ENCODE data around the gene RFNG.

The RFNG gene

DNA sequence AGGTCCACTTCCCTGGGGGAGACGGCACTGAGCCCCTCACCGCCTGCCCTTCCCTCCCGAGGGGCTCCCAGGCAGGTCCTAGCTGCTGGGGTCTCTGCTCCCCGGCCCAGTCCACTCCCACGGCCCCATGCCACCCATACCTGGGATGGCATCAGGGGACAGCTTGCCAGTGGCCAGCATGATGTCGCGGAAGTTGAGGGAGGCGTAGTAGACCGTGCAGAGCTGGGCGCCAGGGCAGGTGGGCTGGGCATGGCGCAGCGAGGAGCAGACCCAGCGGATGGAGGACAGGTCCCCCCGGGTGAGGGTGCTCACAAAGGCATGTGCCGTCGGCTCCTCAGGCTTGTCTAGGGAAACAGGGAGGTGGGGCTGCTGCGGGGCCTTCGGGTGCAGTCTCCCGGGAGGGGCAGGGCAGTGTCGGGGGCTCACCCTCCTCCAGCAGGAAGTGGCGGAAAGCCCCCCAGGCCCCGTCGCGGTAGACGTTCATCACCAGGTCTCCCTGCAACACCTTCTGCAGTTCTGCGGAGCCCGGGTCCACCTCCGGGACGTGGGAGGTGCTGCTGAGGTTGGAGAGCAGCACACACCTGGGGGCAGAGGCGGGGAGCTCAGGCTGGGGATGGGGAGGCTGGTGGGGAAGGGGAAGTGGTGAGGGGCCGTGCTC lies 32.9 kb upstream of the RFNG start:
- H3K36me3 ChIP-seq (ENCODE audit: control insufficient read depth, low read length), result peaks cover 97% of the 10 kb centered on the region

DNA sequence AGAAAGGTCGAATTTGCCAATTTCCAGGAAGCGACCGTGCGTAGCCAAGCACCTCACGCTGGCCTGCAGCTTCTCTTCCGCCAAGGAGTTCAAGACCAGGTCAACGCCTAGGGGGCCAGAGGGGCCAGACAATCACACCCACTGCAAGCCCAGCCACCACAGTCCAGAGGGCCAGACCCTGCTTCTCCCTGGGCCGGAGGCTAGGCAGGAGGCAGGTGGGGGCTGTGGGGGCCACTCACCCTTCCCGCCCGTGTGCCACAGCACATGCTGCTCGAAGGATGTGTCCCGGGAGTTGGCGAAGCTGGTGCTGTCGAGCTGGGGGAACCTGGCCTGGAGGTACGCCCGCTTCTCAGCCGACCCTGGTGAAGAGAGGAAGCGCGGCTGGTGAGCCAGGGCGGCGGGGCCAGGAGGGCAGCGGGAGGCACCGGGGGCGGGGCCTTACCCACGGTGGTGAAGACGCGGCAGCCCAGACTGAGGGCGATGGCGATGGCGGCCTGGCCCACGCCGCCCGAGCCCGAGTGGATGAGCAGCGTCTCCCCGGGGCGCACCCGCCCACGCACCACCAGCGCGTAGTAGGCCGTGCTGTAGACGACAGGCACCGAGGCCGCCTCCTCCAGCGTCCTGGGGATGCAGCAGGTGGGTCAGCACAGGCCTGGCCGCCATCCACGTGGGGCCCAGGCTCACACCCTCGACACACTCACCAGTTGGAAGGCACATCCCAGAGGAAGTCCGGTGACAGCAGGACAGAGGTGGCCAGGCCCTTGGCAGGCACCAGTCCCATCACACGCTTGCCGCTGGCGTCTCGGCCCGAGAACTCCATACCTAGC lies 32.1 kb upstream of the RFNG start:
- Histone ChIP-seq H3K79me2 (ENCODE audit: control insufficient read depth, low read length) (no peaks in the 10 kb centered on the region; the same call in 1 of the 2 replicates), H3K9me2 (replicated peaks; ENCODE audit: control insufficient read depth, low read length) (no peaks in the 10 kb centered on the region), H3K36me3 (ENCODE audit: control insufficient read depth, low read length) (peaks cover 95% of the 10 kb centered on the region), H3F3A (ENCODE audit: control insufficient read depth, insufficient read depth) (no peaks in the 10 kb centered on the region), H3K27me3 (ENCODE audit: control insufficient read depth, low read length) (no peaks in the 10 kb centered on the region), H3K27ac (ENCODE audit: low read depth, low read length) (no peak overlapping the region), H4K20me1 (ENCODE audit: control insufficient read depth, insufficient read depth, low read depth, low read length) (no peaks in the 10 kb centered on the region; the same call in 1 of the 2 replicates), H3K4me3 (ENCODE audit: low read length) (no peak overlapping the region), H3K9me3 (ENCODE audit: control insufficient read depth, insufficient read depth, low read length) (no peaks in the 10 kb centered on the region), H3K4me1 (ENCODE audit: control insufficient read depth, low read length) (no peaks in the 10 kb centered on the region), H3K4me2 (ENCODE audit: low read length) (no peak overlapping the region)
- TF ChIP-seq, protein P1, sequence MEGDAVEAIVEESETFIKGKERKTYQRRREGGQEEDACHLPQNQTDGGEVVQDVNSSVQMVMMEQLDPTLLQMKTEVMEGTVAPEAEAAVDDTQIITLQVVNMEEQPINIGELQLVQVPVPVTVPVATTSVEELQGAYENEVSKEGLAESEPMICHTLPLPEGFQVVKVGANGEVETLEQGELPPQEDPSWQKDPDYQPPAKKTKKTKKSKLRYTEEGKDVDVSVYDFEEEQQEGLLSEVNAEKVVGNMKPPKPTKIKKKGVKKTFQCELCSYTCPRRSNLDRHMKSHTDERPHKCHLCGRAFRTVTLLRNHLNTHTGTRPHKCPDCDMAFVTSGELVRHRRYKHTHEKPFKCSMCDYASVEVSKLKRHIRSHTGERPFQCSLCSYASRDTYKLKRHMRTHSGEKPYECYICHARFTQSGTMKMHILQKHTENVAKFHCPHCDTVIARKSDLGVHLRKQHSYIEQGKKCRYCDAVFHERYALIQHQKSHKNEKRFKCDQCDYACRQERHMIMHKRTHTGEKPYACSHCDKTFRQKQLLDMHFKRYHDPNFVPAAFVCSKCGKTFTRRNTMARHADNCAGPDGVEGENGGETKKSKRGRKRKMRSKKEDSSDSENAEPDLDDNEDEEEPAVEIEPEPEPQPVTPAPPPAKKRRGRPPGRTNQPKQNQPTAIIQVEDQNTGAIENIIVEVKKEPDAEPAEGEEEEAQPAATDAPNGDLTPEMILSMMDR (IDR thresholded peaks at IDR 0.05; ENCODE audit: low read depth, low read length, poor library complexity, severe bottlenecking), result no peak
- TF ChIP-seq EZH2phosphoT487 (IDR thresholded peaks at IDR 0.05; ENCODE audit: borderline replicate concordance, low read length), result no peak

More for the DNA sequence above, 32.9 kb upstream of the RFNG start:
- no peak overlapping the region for H3K4me2 ChIP-seq (ENCODE audit: low read length)
- H3K27ac ChIP-seq (ENCODE audit: low read depth, low read length), result no peak overlapping the region
- no peaks in the 10 kb centered on the region for H3F3A ChIP-seq (ENCODE audit: control insufficient read depth, insufficient read depth)
- H4K20me1 ChIP-seq (ENCODE audit: control insufficient read depth, insufficient read depth, low read depth, low read length), result no peaks in the 10 kb centered on the region; the same call in 1 of the 2 replicates
- TF ChIP-seq EZH2phosphoT487 (IDR thresholded peaks at IDR 0.05; ENCODE audit: borderline replicate concordance, low read length), result no peak
- TF ChIP-seq, protein P1 (IDR thresholded peaks at IDR 0.05; ENCODE audit: low read depth, low read length, poor library complexity, severe bottlenecking), result no peak
- H3K9me3 ChIP-seq (ENCODE audit: control insufficient read depth, insufficient read depth, low read length), result no peaks in the 10 kb centered on the region
- H3K79me2 ChIP-seq (ENCODE audit: control insufficient read depth, low read length), result no peaks in the 10 kb centered on the region; the same call in 1 of the 2 replicates
- no peak overlapping the region for H3K4me3 ChIP-seq (ENCODE audit: low read length)
- H3K27me3 ChIP-seq (ENCODE audit: control insufficient read depth, low read length), result no peaks in the 10 kb centered on the region
- H3K9me2 ChIP-seq (replicated peaks; ENCODE audit: control insufficient read depth, low read length), result no peaks in the 10 kb centered on the region
- H3K4me1 ChIP-seq (ENCODE audit: control insufficient read depth, low read length), result no peaks in the 10 kb centered on the region

DNA sequence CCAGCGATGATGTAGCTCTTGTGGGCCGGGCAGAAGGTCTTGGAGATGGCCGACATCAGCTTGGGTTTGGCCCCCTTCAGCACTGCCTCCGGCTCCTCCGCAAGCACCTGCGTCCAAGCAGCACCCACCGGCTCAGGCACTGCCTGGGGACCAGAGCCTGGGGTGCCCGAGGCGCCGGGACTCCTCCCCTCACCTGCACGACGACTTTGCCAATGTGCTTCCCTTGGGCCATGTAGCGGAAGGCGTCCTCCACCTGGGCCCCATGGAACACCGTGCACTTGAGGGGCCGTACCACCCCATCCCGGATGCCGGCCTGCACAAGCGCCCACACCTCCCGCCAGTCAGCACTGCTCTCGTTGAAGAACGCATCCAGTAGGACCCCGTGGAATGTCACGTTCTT lies 31.4 kb upstream of the RFNG start:
- H3K9me3 ChIP-seq (ENCODE audit: control insufficient read depth, insufficient read depth, low read length), result no peaks in the 10 kb centered on the region
- H3K27ac ChIP-seq (ENCODE audit: low read depth, low read length), result no peak overlapping the region
- H3K27me3 ChIP-seq (ENCODE audit: control insufficient read depth, low read length), result no peaks in the 10 kb centered on the region
- no peaks in the 10 kb centered on the region for H3K9me2 ChIP-seq (replicated peaks; ENCODE audit: control insufficient read depth, low read length)
- no peaks in the 10 kb centered on the region for H3K4me1 ChIP-seq (ENCODE audit: control insufficient read depth, low read length)
- H3K36me3 ChIP-seq (ENCODE audit: control insufficient read depth, low read length), result peaks cover 93% of the 10 kb centered on the region
- H3K79me2 ChIP-seq (ENCODE audit: control insufficient read depth, low read length), result no peaks in the 10 kb centered on the region; the same call in 1 of the 2 replicates
- no peak overlapping the region for H3K4me2 ChIP-seq (ENCODE audit: low read length)
- H3K4me3 ChIP-seq (ENCODE audit: low read length), result no peak overlapping the region
- no peak for TF ChIP-seq EZH2phosphoT487 (IDR thresholded peaks at IDR 0.05; ENCODE audit: borderline replicate concordance, low read length)
- TF ChIP-seq, protein P1 (IDR thresholded peaks at IDR 0.05; ENCODE audit: low read depth, low read length, poor library complexity, severe bottlenecking), result no peak
- no peaks in the 10 kb centered on the region for H3F3A ChIP-seq (ENCODE audit: control insufficient read depth, insufficient read depth)
- H4K20me1 ChIP-seq (ENCODE audit: control insufficient read depth, insufficient read depth, low read depth, low read length), result no peaks in the 10 kb centered on the region; the same call in 1 of the 2 replicates
